Heart left ventricle (tissue), 13 donors: ENCODE measurements around the gene LIF.

Experiments used
- CTCF ChIP-seq, 12 donors: fragments of 200-600 bp; sonication (generic) in 4 of 12; IDR thresholded peaks; one replicate each; pipeline versions ENCODE4 v1.5.0 to v1.8.0; 2018 to 2022; ENCODE audit warnings: antibody characterized with exemption in 12 of 12, mild to moderate bottlenecking in 5 of 12
- POLR2A ChIP-seq, 2 donors: fragments of 450-650 bp; IDR thresholded peaks; one replicate each; pipeline ENCODE4 v1.6.1; 2017; ENCODE audit warnings: antibody characterized with exemption in 2 of 2, mild to moderate bottlenecking in 2 of 2, moderate library complexity in 2 of 2
- donor health status: ischemic (EF 13 %, LVEDD 7.1; RV severe dilation, severe dysfunction).
- donor health status: DM: no; HTN: yes; CAD: no.
- donor health status: DM: no; HTN: no; CAD: no.
- donor health status: ischemic (EF 25% LVEDD 6.9; RV normal size, moderate dysfunction).
- donor health status: ischemic (EF 25% LVEDD 5.7; RV mildly dilated, moderate dysfunction).
- donor health status: ischemic (EF 35%, LVEDD 5.7; RV mildly dilated, moderate dysfunction).
- donor health status: nonischemic (EF 11% LVEDD 7.7; RV severe dilation, severe dysfunction).
- donor health status: DM: yes; HTN: yes; CAD: no.
- donor health status: PGD.
- donor health status: ischemic (EF 29% LVEDD 5.4; RV normal size, mild dysfunction).
- donor health status: nonischemic (EF 23%, LVEDD 6.1; RV moderate dilation, normal function).

GRCh38 chr22:30191040-30191701 is 55.4 kb downstream of the LIF start:
- TF ChIP-seq CTCF (IDR thresholded peaks at IDR 0.05) (no peak), POLR2A (IDR thresholded peaks at IDR 0.05) (no peak)
